Right atrium auricular region (tissue), 2 donors: Measurements from ENCODE around the gene LTBP1. TPM values are rescaled to one million over a fixed set of nuclear protein-coding genes. Genes with fewer than 3 reads are reported as not detected.
A peak's percentile ranks its signal among the peaks of the same experiment; 100 is the strongest.

Source experiments
- DNase-seq: peaks from one replicate; pipeline ENCODE4 v3.0.0-alpha.2; 2019; ENCODE audit warnings: low spot score
- H3K27ac ChIP-seq, 2 donors: fragments of 200-600 bp; sonication (generic); 1 replicate in 1 of 2; 2 replicates in 1 of 2; pipeline ENCODE4 v1.5.1; 2016 to 2019
- H3K27me3 ChIP-seq, 2 donors: fragments of 200-600 bp; sonication (generic); one replicate each; pipeline versions ENCODE4 v1.5.1 to v1.6.0; 2017 to 2019
- H3K36me3 ChIP-seq: fragments of 200-600 bp; sonication (generic); one replicate; pipeline ENCODE4 v1.5.1; 2016
- H3K4me1 ChIP-seq, 2 donors: fragments of 200-600 bp; sonication (generic); one replicate each; pipeline versions ENCODE4 v1.5.1 to v1.6.0; 2017 to 2019
- H3K4me3 ChIP-seq, 2 donors: fragments of 200-600 bp; sonication (generic); 1 replicate in 1 of 2; 2 replicates in 1 of 2; pipeline ENCODE4 v1.5.1; 2017 to 2019; ENCODE audit warnings: mild to moderate bottlenecking in 1 of 2, moderate library complexity in 1 of 2
- H3K9me3 ChIP-seq, 2 donors: fragments of 200-600 bp; sonication (generic); one replicate each; pipeline ENCODE4 v1.5.1; 2019
- CTCF ChIP-seq, 2 donors: fragments of 200-600 bp; sonication (generic); IDR thresholded peaks; one replicate each; pipeline ENCODE4 v1.5.1; 2019; ENCODE audit warnings: antibody characterized with exemption in 2 of 2
- total RNA-seq, 2 donors: library from RNA; depleted of rRNA; stranded (reverse); fragments of >200 nt; gene quantifications; one replicate each; pipeline ENCODE4 v1.1.0, GENCODE V29; 2016

The LTBP1 gene
- total RNA-seq: 100 to 1,000 TPM; 168 to 291 TPM

GRCh38 chr2:32946314-32947075, at the start of gene LTBP1:
Gene LTBP1, plus strand, starts transcription at chr2:32946953. Its CDS starts 372 bp downstream, at chr2:32947325.
- H3K36me3 ChIP-seq: no peaks in the 10 kb centered on the region
- no peaks in the 10 kb centered on the region for H3K27me3 ChIP-seq
- H3K4me3 ChIP-seq: peak within 1 kb of the TSS; percentile 91
- TF ChIP-seq CTCF (IDR thresholded peaks at IDR 0.05): peak; percentile 74 to 87
- H3K27ac ChIP-seq: peak within 1 kb of the TSS; percentile 90 to 98
- H3K9me3 ChIP-seq: no peaks in the 10 kb centered on the region
- peak; percentile 81 for DNase-seq
- peaks cover 0 to 12% of the 10 kb centered on the region in 2 donors for H3K4me1 ChIP-seq

- Histone ChIP-seq H3K27ac (no peak overlapping the region), H3K4me3 (no peak overlapping the region), H3K4me1 (no peaks in the 10 kb centered on the region), H3K36me3 (no peaks in the 10 kb centered on the region), H3K9me3 (no peaks in the 10 kb centered on the region), H3K27me3 (no peaks in the 10 kb centered on the region)
- TF ChIP-seq CTCF (IDR thresholded peaks at IDR 0.05): no peak
- no peak for DNase-seq
These were observed 46.3 kb upstream of the LTBP1 start for GRCh38 chr2:32900246-32900973.

- Histone ChIP-seq H3K4me3 (no peak overlapping the region), H3K27me3 (no peaks in the 10 kb centered on the region), H3K36me3 (no peaks in the 10 kb centered on the region), H3K4me1 (no peaks in the 10 kb centered on the region), H3K27ac (no peak overlapping the region), H3K9me3 (no peaks in the 10 kb centered on the region)
- no peak for TF ChIP-seq CTCF (IDR thresholded peaks at IDR 0.05)
- DNase-seq: no peak
These were observed 45.4 kb upstream of the LTBP1 start for GRCh38 chr2:32901313-32901712.

- H3K4me3 ChIP-seq: no peak overlapping the region
- H3K36me3 ChIP-seq: no peaks in the 10 kb centered on the region
These were observed 44.6 kb upstream of the LTBP1 start for GRCh38 chr2:32902174-32902573.

GRCh38 chr2:32902986-32903385, 43.8 kb upstream of the LTBP1 start:
- Histone ChIP-seq H3K9me3 (no peaks in the 10 kb centered on the region), H3K27me3 (no peaks in the 10 kb centered on the region), H3K36me3 (no peaks in the 10 kb centered on the region), H3K27ac (no peak overlapping the region), H3K4me1 (no peaks in the 10 kb centered on the region), H3K4me3 (no peak overlapping the region)
- no peak for TF ChIP-seq CTCF (IDR thresholded peaks at IDR 0.05)
- no peak for DNase-seq

More at GRCh38 chr2:32902174-32902573, 44.6 kb upstream of the LTBP1 start:
- Histone ChIP-seq H3K27ac (no peak overlapping the region), H3K4me1 (no peaks in the 10 kb centered on the region), H3K9me3 (no peaks in the 10 kb centered on the region), H3K27me3 (no peaks in the 10 kb centered on the region)
- TF ChIP-seq CTCF (IDR thresholded peaks at IDR 0.05): no peak
- no peak for DNase-seq
